GM13976 (cell line): ENCODE results near the gene PRR33.

Experiments
- DNase-seq: peaks from one replicate; pipeline ENCODE4 v3.0.0; 2012; ENCODE audit warnings: low spot score
- CTCF ChIP-seq: IDR thresholded peaks from 2 replicates; pipeline ENCODE4 v1.5.1; 2012; ENCODE audit warnings: borderline replicate concordance, mild to moderate bottlenecking; ENCODE audit not compliant: insufficient read depth; ENCODE audit errors: extremely low read depth, missing control alignments, control extremely low read depth
- in situ Hi-C: fragments of 300-500 bp; cut with MboI; formaldehyde crosslinking; loops from one replicate; pipeline ENCODE4 v1.12.0; 2022; ENCODE audit warnings: low sequenced_read_pairs, mixed read lengths, inconsistent platforms; ENCODE audit not compliant: unreplicated experiment

Gene PRR33

GRCh38 chr11:1919391-1920127 is 27.9 kb upstream of the PRR33 start, which contains the start of gene TNNT3:
TNNT3 (plus strand) TSS chr11:1919703; CDS start chr11:1922875, 3,172 bp downstream.
- TF ChIP-seq CTCF: no peak
- DNase-seq: peak; percentile 53
- in situ Hi-C loops: loop anchor here (5.0 kb wide), 1 partner anchor 37 kb away; no protein-coding TSS in a partner anchor

GRCh38 chr11:1918436-1919315 is 27.0 kb upstream of the PRR33 start:
- peak; percentile 51 for DNase-seq
- peak; percentile 16 for TF ChIP-seq CTCF
- in situ Hi-C loops: loop anchor here (5.0 kb wide), 1 partner anchor 36 kb away; no protein-coding TSS in a partner anchor

- peak; percentile 68 for DNase-seq
- in situ Hi-C loops: loop anchor here (5.0 kb wide), 1 partner anchor 35 kb away; no protein-coding TSS in a partner anchor
- peak; percentile 43 for TF ChIP-seq CTCF
Observed at GRCh38 chr11:1917523-1918435, 26.1 kb upstream of the PRR33 start.

- TF ChIP-seq CTCF: no peak
- peak; percentile 56 for DNase-seq
- in situ Hi-C loops: loop anchor here (5.0 kb wide), 1 partner anchor 35 kb away; no protein-coding TSS in a partner anchor
Observed at GRCh38 chr11:1916986-1917522, 25.4 kb upstream of the PRR33 start.

- peak; percentile 75 for DNase-seq
- in situ Hi-C loops: loop anchor here (5.0 kb wide), 1 partner anchor 34 kb away; no protein-coding TSS in a partner anchor
Observed at GRCh38 chr11:1916132-1916985, 24.7 kb upstream of the PRR33 start.

More at GRCh38 chr11:1916132-1916985, 24.7 kb upstream of the PRR33 start:
- TF ChIP-seq CTCF: no peak
